ENCODE measurements around the gene ZDHHC11.
"Not testable (repeated sequence)": the region's sequence is repeated elsewhere in the genome, so short reads cannot be mapped to it uniquely, and the experiment has no call there.

- not testable (repeated sequence) for TF ChIP-seq CTCF, EP300, POLR2A (IDR thresholded peaks at IDR 0.05)
Measured at GRCh38 chr5:787224-787856, 63.4 kb downstream of the ZDHHC11 start.
